HG03045 (cell line): ENCODE data around the gene SRSF6.
"Not testable (repeated sequence)": the region's sequence is repeated elsewhere in the genome, so short reads cannot be mapped to it uniquely, and the experiment has no call there.

ENCODE experiments used
- ATAC-seq: cut with Tn5 transposase; IDR thresholded peaks from one replicate; pipeline ENCODE4 v1.9.1; 2021; ENCODE audit warnings: mild to moderate bottlenecking, moderate library complexity; ENCODE audit not compliant: unreplicated experiment

The SRSF6 gene

GRCh38 chr20:43473381-43473704 is 15.6 kb downstream of the SRSF6 start:
- ATAC-seq: no peak

- ATAC-seq: no peak
Observed at GRCh38 chr20:43477193-43477592, 19.5 kb downstream of the SRSF6 start.

- no peak for ATAC-seq
Observed at GRCh38 chr20:43477619-43478018, 19.9 kb downstream of the SRSF6 start.

GRCh38 chr20:43490038-43490437 is 32.3 kb downstream of the SRSF6 start:
- ATAC-seq: no peak

- ATAC-seq: no peak
Observed at GRCh38 chr20:43492101-43492500, 34.4 kb downstream of the SRSF6 start.

- no peak for ATAC-seq
Observed at GRCh38 chr20:43495388-43495787, 37.7 kb downstream of the SRSF6 start.

- not testable (repeated sequence) for ATAC-seq
Observed at GRCh38 chr20:43502021-43502420, 44.3 kb downstream of the SRSF6 start.

- ATAC-seq: no peak
Observed at GRCh38 chr20:43506238-43506637, 48.5 kb downstream of the SRSF6 start.

GRCh38 chr20:43507150-43508080 is 49.7 kb downstream of the SRSF6 start, which contains the start of gene L3MBTL1:
Gene L3MBTL1, plus strand, starts transcription at chr20:43507697. Its CDS starts 5,807 bp downstream, at chr20:43513504.
- no peak for ATAC-seq

- ATAC-seq: no peak
Observed at GRCh38 chr20:43508106-43508505, 50.4 kb downstream of the SRSF6 start.

GRCh38 chr20:43508604-43509040 is 50.9 kb downstream of the SRSF6 start:
- ATAC-seq: no peak

GRCh38 chr20:43511879-43512278 is 54.2 kb downstream of the SRSF6 start:
- ATAC-seq: no peak

GRCh38 chr20:43513372-43513930 is 55.8 kb downstream of the SRSF6 start:
- ATAC-seq: no peak
